Fibroblast of lung (primary cell): Measurements from ENCODE around the gene CD59. TPM values are rescaled to one million over a fixed set of nuclear protein-coding genes. Genes with fewer than 3 reads are reported as not detected.

Experiments
- DNase-seq, 2 donors: peaks; one replicate each; pipeline versions ENCODE4 v3.0.0 to v3.0.0-alpha.2; 2010; ENCODE audit warnings: low read depth in 2 of 2
- H2AFZ ChIP-seq: 2 replicates; pipeline ENCODE4 v1.5.1; 2012; ENCODE audit warnings: low read length, control low read depth, inconsistent platforms
- H3K27ac ChIP-seq: 2 replicates; pipeline ENCODE4 v1.5.1; 2011; ENCODE audit warnings: low read length, control low read depth; ENCODE audit not compliant: insufficient read depth
- H3K27me3 ChIP-seq: 2 replicates; pipeline ENCODE4 v1.5.1; 2011; ENCODE audit warnings: mild to moderate bottlenecking, low read length; ENCODE audit not compliant: control insufficient read depth, insufficient read depth
- H3K36me3 ChIP-seq: 2 replicates; pipeline ENCODE4 v1.5.1; 2011; ENCODE audit warnings: low read length; ENCODE audit not compliant: control insufficient read depth, insufficient read depth
- H3K4me1 ChIP-seq: 2 replicates; pipeline ENCODE4 v1.5.1; 2011; ENCODE audit warnings: low read length; ENCODE audit not compliant: control insufficient read depth, insufficient read depth; ENCODE audit errors: extremely low read depth
- H3K4me2 ChIP-seq: 2 replicates; pipeline ENCODE4 v1.5.1; 2011; ENCODE audit warnings: low read length, control low read depth; ENCODE audit not compliant: insufficient read depth; ENCODE audit errors: extremely low read depth
- H3K4me3 ChIP-seq, 4 experiments: fragments of 200-600 bp in 1 of 4; sonication (generic) in 1 of 4; replicated peaks in 1 of 4; 2 replicates each; pipeline ENCODE4 v1.5.1; 2011 to 2016; ENCODE audit warnings: low read length in 4 of 4, low read depth in 3 of 4, mild to moderate bottlenecking in 3 of 4, control low read depth in 2 of 4, inconsistent platforms in 1 of 4, mixed read lengths in 1 of 4; ENCODE audit not compliant: insufficient read depth in 1 of 4; ENCODE audit errors: control extremely low read depth in 1 of 4
- H3K79me2 ChIP-seq: 2 replicates; pipeline ENCODE4 v1.5.1; 2012; ENCODE audit warnings: mild to moderate bottlenecking, low read length, inconsistent platforms; ENCODE audit not compliant: control insufficient read depth, insufficient read depth
- H3K9ac ChIP-seq: 2 replicates; pipeline ENCODE4 v1.5.1; 2011; ENCODE audit warnings: mild to moderate bottlenecking, low read length, control low read depth; ENCODE audit not compliant: insufficient read depth
- H3K9me3 ChIP-seq: 2 replicates; pipeline ENCODE4 v1.5.1; 2012; ENCODE audit warnings: low read depth, low read length; ENCODE audit not compliant: control insufficient read depth, insufficient read depth
- H4K20me1 ChIP-seq: 2 replicates; pipeline ENCODE4 v1.5.1; 2011; ENCODE audit warnings: low read length; ENCODE audit not compliant: control insufficient read depth, insufficient read depth; ENCODE audit errors: extremely low read depth
- CTCF ChIP-seq, 2 donors: IDR thresholded peaks in 1 of 2; conservative IDR thresholded peaks in 1 of 2; 1 replicate in 1 of 2; 2 replicates in 1 of 2; pipeline ENCODE4 v1.5.1; 2011 to 2012; ENCODE audit warnings: low read length in 2 of 2, control low read depth in 1 of 2, inconsistent platforms in 1 of 2, low read depth in 1 of 2, mild to moderate bottlenecking in 1 of 2
- EZH2 ChIP-seq: IDR thresholded peaks from 2 replicates; pipeline ENCODE4 v1.5.1; 2012; ENCODE audit warnings: low read length, control low read depth, mild to moderate bottlenecking; ENCODE audit errors: missing control alignments
- polyA plus RNA-seq, 2 donors: library from polyadenylated mRNA; depleted of rRNA in 1 of 2; stranded (reverse) in 1 of 2; unstranded in 1 of 2; fragments of >200 nt; gene quantifications; 2 replicates each; pipeline ENCODE4 v1.2.1, GENCODE V29; 2011 to 2012; ENCODE audit warnings: missing spikeins in 1 of 2
- total RNA-seq: library from RNA; depleted of rRNA; stranded (reverse); fragments of >200 nt; gene quantifications from 2 replicates; pipeline ENCODE4 v1.2.1, GENCODE V29; 2014

Gene CD59
- total and polyA plus RNA-seq, 2 donors (not counting 1 experiment from before 2014, with no cell fraction given) = 380 to 1,165 TPM

DNA sequence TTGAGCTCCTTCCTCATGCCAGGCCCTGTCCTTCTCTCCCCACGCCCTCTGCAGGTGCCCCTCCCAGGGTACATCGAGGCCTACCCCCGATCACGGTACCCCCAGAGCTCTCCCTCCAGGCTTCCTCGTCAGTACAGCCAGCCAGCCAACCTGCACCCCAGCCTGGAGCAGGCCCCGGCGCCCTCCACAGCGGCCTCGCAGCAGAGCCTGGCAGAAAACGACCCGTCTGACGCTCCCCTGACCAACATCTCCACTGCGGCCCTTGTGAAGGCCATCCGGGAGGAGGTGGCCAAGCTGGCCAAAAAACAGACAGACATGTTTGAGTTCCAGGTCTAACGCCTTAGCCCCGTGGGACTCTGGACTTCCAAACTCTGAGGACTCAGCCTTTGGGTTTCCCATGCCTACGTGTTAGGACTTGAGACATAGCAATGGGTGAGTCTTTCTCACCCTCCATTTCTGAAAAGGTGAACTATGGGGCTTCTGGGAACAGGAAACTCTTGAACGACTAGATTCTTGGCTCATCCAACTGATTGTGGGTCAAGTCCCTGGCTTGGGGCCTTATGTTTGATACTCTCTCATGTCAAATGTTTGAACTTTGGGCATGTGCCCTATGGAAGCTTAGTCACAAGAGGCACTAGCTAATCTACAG lies 68.3 kb downstream of the CD59 start:
- DNase-seq = no peak

GRCh38 chr11:33665350-33666106 lies 70.7 kb downstream of the CD59 start:
- no peak overlapping the region for H3K4me2 ChIP-seq
- no peak overlapping the region for H3K9ac ChIP-seq
- DNase-seq = no peak
- no peak overlapping the region for H3K27ac ChIP-seq
- H3K4me1 ChIP-seq = peaks cover 3% of the 10 kb centered on the region
- no peaks in the 10 kb centered on the region for H3K27me3 ChIP-seq
- TF ChIP-seq EZH2 (no peak), CTCF (conservative IDR thresholded peaks at IDR 0.05 in 1 of 2, IDR thresholded peaks at IDR 0.05 in 1 of 2; ENCODE audit: low read depth in 1 of 2, low read length in 2 of 2) (no peak)
- no peak overlapping the region for H2AFZ ChIP-seq
- no peaks in the 10 kb centered on the region for H4K20me1 ChIP-seq
- H3K4me3 ChIP-seq = no peak overlapping the region
- no peaks in the 10 kb centered on the region for H3K36me3 ChIP-seq
- no peaks in the 10 kb centered on the region for H3K9me3 ChIP-seq
- no peaks in the 10 kb centered on the region for H3K79me2 ChIP-seq

More for the DNA sequence above, 68.3 kb downstream of the CD59 start:
- Histone ChIP-seq H2AFZ (no peak overlapping the region), H3K4me2 (no peak overlapping the region), H3K36me3 (no peaks in the 10 kb centered on the region), H3K27me3 (no peaks in the 10 kb centered on the region), H3K9ac (no peak overlapping the region), H3K4me1 (peaks cover 7% of the 10 kb centered on the region), H3K4me3 (no peak overlapping the region), H4K20me1 (no peaks in the 10 kb centered on the region), H3K79me2 (no peaks in the 10 kb centered on the region), H3K9me3 (no peaks in the 10 kb centered on the region), H3K27ac (no peak overlapping the region)
- no peak for TF ChIP-seq CTCF (conservative IDR thresholded peaks at IDR 0.05 in 1 of 2, IDR thresholded peaks at IDR 0.05 in 1 of 2; ENCODE audit: low read depth in 1 of 2, low read length in 2 of 2)
- no peak for TF ChIP-seq EZH2

GRCh38 chr11:33664827-33665226 lies 71.4 kb downstream of the CD59 start:
- Histone ChIP-seq H3K27me3 (no peaks in the 10 kb centered on the region), H3K4me1 (no peaks in the 10 kb centered on the region), H3K4me3 (no peak overlapping the region), H2AFZ (no peak overlapping the region), H3K9ac (no peak overlapping the region), H3K79me2 (no peaks in the 10 kb centered on the region), H3K27ac (no peak overlapping the region), H3K36me3 (no peaks in the 10 kb centered on the region), H3K4me2 (no peak overlapping the region), H3K9me3 (no peaks in the 10 kb centered on the region), H4K20me1 (no peaks in the 10 kb centered on the region)
- no peak for TF ChIP-seq CTCF (conservative IDR thresholded peaks at IDR 0.05 in 1 of 2, IDR thresholded peaks at IDR 0.05 in 1 of 2; ENCODE audit: low read depth in 1 of 2, low read length in 2 of 2)
- no peak for TF ChIP-seq EZH2
- DNase-seq = no peak
